H1 (cell line): ENCODE measurements around the gene GNAL. TPM values are rescaled to one million over a fixed set of nuclear protein-coding genes. Genes with fewer than 3 reads are reported as not detected.

Experiments used
- CTCF ChIA-PET: fragments of 300-600 bp; sonication (Branson Sonifier 250); formaldehyde crosslinking; loops from one replicate; lab custom pipeline; 2021; ENCODE audit not compliant: partially characterized antibody; lab: Charles Lee
- POLR2A ChIA-PET: fragments of 300-600 bp; sonication (Branson Sonifier 250); formaldehyde crosslinking; loops from one replicate; lab custom pipeline; 2021; ENCODE audit warnings: inconsistent platforms; ENCODE audit not compliant: partially characterized antibody; lab: Charles Lee
- DNase-seq, 2 experiments: peaks; one replicate each; pipeline versions ENCODE4 v3.0.0 to v3.0.0-alpha.2; 2010 to 2022; ENCODE audit warnings: low spot score in 2 of 2, low read depth in 1 of 2, mixed read lengths in 1 of 2
- FAIRE-seq: peaks from 2 replicates; lab custom pipeline; 2011; peaks lifted over from hg19 to GRCh38; lab: Jason Lieb, UNC
- H2AFZ ChIP-seq: 2 replicates; pipeline ENCODE4 v1.8.1; 2012; ENCODE audit warnings: low read length, inconsistent platforms
- H2AK5ac ChIP-seq: 2 replicates; pipeline ENCODE4 v1.6.1; 2013; ENCODE audit warnings: low read depth, low read length
- H2BK120ac ChIP-seq: replicated peaks from 2 replicates; pipeline ENCODE3; 2013; ENCODE audit warnings: low read depth, low read length, inconsistent platforms
- H2BK12ac ChIP-seq: 2 replicates; pipeline ENCODE4 v1.6.1; 2013; ENCODE audit warnings: low read depth, low read length
- H2BK15ac ChIP-seq: 2 replicates; pipeline ENCODE4 v1.6.1; 2013; ENCODE audit warnings: low read length
- H2BK20ac ChIP-seq: 2 replicates; pipeline ENCODE4 v1.6.1; 2013; ENCODE audit warnings: low read length
- H2BK5ac ChIP-seq: 2 replicates; pipeline ENCODE4 v1.6.1; 2013; ENCODE audit warnings: low read depth, low read length
- H3K14ac ChIP-seq: 2 replicates; pipeline ENCODE4 v1.6.1; 2013; ENCODE audit warnings: inconsistent platforms; ENCODE audit not compliant: insufficient read length
- H3K18ac ChIP-seq: 2 replicates; pipeline ENCODE4 v1.6.1; 2013; ENCODE audit warnings: low read length; ENCODE audit errors: extremely low read depth
- H3K23ac ChIP-seq: 2 replicates; pipeline ENCODE4 v1.6.1; 2013; ENCODE audit warnings: inconsistent platforms; ENCODE audit not compliant: insufficient read length
- H3K23me2 ChIP-seq: 2 replicates; pipeline ENCODE4 v1.6.1; 2013; ENCODE audit warnings: low read depth, low read length
- H3K27ac ChIP-seq: 2 replicates; pipeline ENCODE4 v1.6.1; 2011; ENCODE audit warnings: low read depth, low read length, inconsistent platforms
- H3K27me3 ChIP-seq, 4 experiments: replicated peaks in 1 of 4; 1 replicate in 1 of 4; 2 replicates in 3 of 4; pipeline versions ENCODE4 v1.6.1 to v1.8.1; 2011 to 2013; ENCODE audit warnings: low read length in 3 of 4, mild to moderate bottlenecking in 3 of 4, inconsistent platforms in 2 of 4, mixed read lengths in 2 of 4, moderate library complexity in 1 of 4; ENCODE audit not compliant: control insufficient read depth in 3 of 4, insufficient read depth in 3 of 4; ENCODE audit errors: extremely low read depth in 1 of 4
- H3K36me3 ChIP-seq, 4 experiments: 2 replicates each; pipeline versions ENCODE4 v1.6.1 to v1.8.1; 2011 to 2013; ENCODE audit warnings: mild to moderate bottlenecking in 4 of 4, low read length in 3 of 4, moderate library complexity in 2 of 4, control low read depth in 1 of 4, inconsistent platforms in 1 of 4; ENCODE audit not compliant: insufficient read depth in 4 of 4, control insufficient read depth in 2 of 4
- H3K4ac ChIP-seq: replicated peaks from 2 replicates; pipeline ENCODE3; 2013; ENCODE audit warnings: low read length, low read depth, mixed read lengths, inconsistent platforms; ENCODE audit not compliant: insufficient read length
- H3K4me1 ChIP-seq, 4 experiments: replicated peaks in 1 of 4; 1 replicate in 1 of 4; 2 replicates in 3 of 4; pipeline versions ENCODE4 v1.6.1 to v1.8.1; 2011 to 2013; ENCODE audit warnings: low read length in 3 of 4, inconsistent platforms in 2 of 4, mixed read lengths in 1 of 4; ENCODE audit not compliant: insufficient read depth in 4 of 4, control insufficient read depth in 3 of 4
- H3K4me2 ChIP-seq, 2 experiments: 2 replicates each; pipeline versions ENCODE4 v1.6.1 to v1.8.1; 2011 to 2013; ENCODE audit warnings: low read depth in 2 of 2, low read length in 2 of 2, control low read depth in 1 of 2, inconsistent platforms in 1 of 2, mild to moderate bottlenecking in 1 of 2; ENCODE audit not compliant: insufficient read depth in 1 of 2
- H3K4me3 ChIP-seq, 4 experiments: fragments of 200-600, 300-600 bp in 1 of 4; sonication (generic), shearing (Covaris generic), sonication (Bioruptor Twin) in 1 of 4; 2 replicates each; pipeline versions ENCODE4 v1.5.1 to v1.8.1; 2011 to 2016; ENCODE audit warnings: low read length in 4 of 4, low read depth in 3 of 4, control low read depth in 2 of 4, inconsistent platforms in 2 of 4, mild to moderate bottlenecking in 2 of 4, mixed read lengths in 1 of 4, moderate library complexity in 1 of 4; ENCODE audit not compliant: insufficient read depth in 2 of 4; ENCODE audit errors: extremely low read depth in 1 of 4
- H3K56ac ChIP-seq: replicated peaks from 2 replicates; pipeline ENCODE3; 2013; ENCODE audit warnings: low read depth, mild to moderate bottlenecking, mixed read lengths, low read length, inconsistent platforms; ENCODE audit not compliant: insufficient read length
- H3K79me1 ChIP-seq: 2 replicates; pipeline ENCODE4 v1.6.1; 2013; ENCODE audit warnings: low read depth, low read length, control low read depth
- H3K79me2 ChIP-seq, 2 experiments: 2 replicates each; pipeline versions ENCODE4 v1.6.1 to v1.8.1; 2012 to 2013; ENCODE audit warnings: low read length in 2 of 2, mild to moderate bottlenecking in 2 of 2, inconsistent platforms in 1 of 2; ENCODE audit not compliant: insufficient read depth in 2 of 2, control insufficient read depth in 1 of 2
- H3K9ac ChIP-seq, 4 experiments: replicated peaks in 1 of 4; 1 replicate in 1 of 4; 2 replicates in 3 of 4; pipeline versions ENCODE4 v1.6.1 to v1.8.1; 2011 to 2013; ENCODE audit warnings: low read depth in 3 of 4, low read length in 3 of 4, control low read depth in 2 of 4, mild to moderate bottlenecking in 2 of 4, moderate library complexity in 2 of 4, inconsistent platforms in 1 of 4; ENCODE audit errors: extremely low read depth in 1 of 4
- H3K9me3 ChIP-seq, 2 experiments: 2 replicates each; pipeline versions ENCODE4 v1.6.1 to v1.8.1; 2012 to 2013; ENCODE audit warnings: mild to moderate bottlenecking in 2 of 2, moderate library complexity in 2 of 2, control low read depth in 1 of 2, inconsistent platforms in 1 of 2, low read depth in 1 of 2, low read length in 1 of 2, mixed read lengths in 1 of 2; ENCODE audit not compliant: insufficient read depth in 2 of 2
- H4K20me1 ChIP-seq, 2 experiments: replicated peaks in 1 of 2; 2 replicates each; pipeline versions ENCODE3 to v1.8.1; 2011 to 2013; ENCODE audit warnings: inconsistent platforms in 2 of 2, low read length in 2 of 2, mild to moderate bottlenecking in 1 of 2; ENCODE audit not compliant: insufficient read depth in 2 of 2, control insufficient read depth in 1 of 2
- H4K5ac ChIP-seq: 2 replicates; pipeline ENCODE4 v1.6.1; 2013; ENCODE audit warnings: low read length, low read depth, mixed read lengths, inconsistent platforms; ENCODE audit not compliant: insufficient read length
- H4K8ac ChIP-seq: 2 replicates; pipeline ENCODE4 v1.8.0; 2013; ENCODE audit warnings: mild to moderate bottlenecking, moderate library complexity, low read length, inconsistent platforms; ENCODE audit not compliant: insufficient read depth; ENCODE audit errors: extremely low read depth
- H4K91ac ChIP-seq: replicated peaks from 2 replicates; pipeline ENCODE3; 2013; ENCODE audit warnings: low read length, mixed read lengths, inconsistent platforms; ENCODE audit not compliant: insufficient read length
- EGR1 ChIP-seq: IDR thresholded peaks from 2 replicates; pipeline ENCODE4 v1.6.1; 2011; ENCODE audit warnings: low read depth, low read length, borderline replicate concordance
- TAF7 ChIP-seq: optimal IDR thresholded peaks from 2 replicates; pipeline ENCODE3; 2011; ENCODE audit warnings: low read depth, mild to moderate bottlenecking, inconsistent platforms, low read length, moderate library complexity, borderline replicate concordance
- WGBS, 2 experiments: shearing (Covaris generic) in 1 of 2; methylation state at CpG; one replicate each; pipeline versions ENCODE4 v1.1.6 to v1.1.7; 2013 to 2015; ENCODE audit warnings: low lambda C conversion rate in 2 of 2, mixed read lengths in 2 of 2, inconsistent platforms in 1 of 2, low coverage in 1 of 2, missing lambda C conversion rate in 1 of 2; ENCODE audit not compliant: insufficient replicate concordance in 2 of 2, insufficient coverage in 1 of 2, insufficient read length in 1 of 2; ENCODE audit errors: extremely low coverage in 1 of 2, missing lambda C conversion rate in 1 of 2; 5-methylcytosine and 5-hydroxymethylcytosine counted together
- polyA plus RNA-seq, 7 experiments: library from polyadenylated mRNA; depleted of rRNA in 3 of 7; stranded (reverse) in 5 of 7; unstranded in 2 of 7; fragments of >200 nt in 5 of 7; fragments of 200-250 nt in 2 of 7; gene quantifications; 1 replicate in 5 of 7; 2 replicates in 1 of 7; 4 replicates in 1 of 7; pipeline versions ENCODE4 v1.2.1 to v1.2.3, GENCODE V29; 2011 to 2013; ENCODE audit warnings: missing spikeins in 2 of 7, mixed read lengths in 2 of 7
- total RNA-seq: library from RNA; stranded (reverse); fragmentation: NEBNext Ultra II Directional; extraction: Animal tissue kit (Norgen Biotek cat#: 25700); gene quantifications from 2 replicates; pipeline ENCODE4 v1.2.1, GENCODE V29; 2021
- TF ChIP-seq, protein P1 (sequence below): IDR thresholded peaks from 2 replicates; pipeline ENCODE4 v1.6.1; 2012; ENCODE audit warnings: inconsistent platforms

Gene GNAL
- total and polyA plus RNA-seq, 2 of the 8 experiments (the other 6 are each of a cell fraction or from before 2014, with no cell fraction given) = 13.2 to 18.3 TPM

DNA sequence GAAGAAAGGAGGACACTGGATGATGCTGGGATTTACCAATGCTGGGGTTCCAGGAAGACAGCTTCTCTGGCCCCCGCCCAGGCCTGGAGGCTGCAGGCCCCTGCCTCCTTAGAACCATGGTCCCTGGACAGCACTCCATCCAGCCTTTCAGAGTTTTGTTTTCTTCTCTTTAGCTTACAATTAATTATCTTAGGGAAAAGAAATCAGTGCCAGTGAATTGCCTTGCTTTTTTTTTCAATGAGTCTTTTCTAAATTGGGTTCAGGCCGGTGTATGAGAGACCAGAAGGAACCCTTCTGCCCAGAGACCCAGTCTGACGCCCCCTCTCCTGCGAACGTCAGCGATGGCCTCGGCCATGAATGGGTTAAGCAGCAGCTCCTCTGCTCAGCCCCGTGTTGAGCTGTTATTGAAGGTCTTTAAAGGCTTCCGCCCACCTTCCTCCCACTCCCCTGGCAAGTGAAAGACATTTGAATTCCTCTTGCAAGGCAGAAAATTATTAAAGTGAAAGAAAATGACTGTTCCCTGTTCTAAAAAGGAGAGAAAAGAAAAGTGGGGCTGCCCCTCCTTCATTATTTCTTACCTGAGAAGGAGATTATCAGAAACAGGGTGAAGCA lies 96.5 kb downstream of the GNAL start:
- Histone ChIP-seq H3K4ac (no peak overlapping the region), H3K27me3 (no peaks in the 10 kb centered on the region), H2BK20ac (peak overlapping the region; percentile 38; the same call in 1 of the 2 replicates), H3K23me2 (no peaks in the 10 kb centered on the region), H3K23ac (no peak overlapping the region), H3K4me1 (peaks cover 5 to 29% (median 19%) of the 10 kb centered on the region in 4 experiments), H3K4me3 (peak overlapping the region in 2 of 4 experiments; percentile 8 to 42; a peak in 4 of 8 replicates), H3K9me3 (no peaks in the 10 kb centered on the region), H2AK5ac (no peak overlapping the region), H3K56ac (no peak overlapping the region), H2BK12ac (no peak overlapping the region), H4K8ac (no peak overlapping the region), H3K18ac (peak overlapping the region; percentile 3; the same call in 1 of the 2 replicates), H4K20me1 (no peaks in the 10 kb centered on the region), H2BK120ac (peak overlapping the region; percentile 84), H3K79me1 (no peaks in the 10 kb centered on the region), H3K9ac (no peak overlapping the region), H4K91ac (peak overlapping the region; percentile 34), H4K5ac (peak overlapping the region; percentile 82), H3K4me2 (peak overlapping the region; percentile 49 to 53), H3K14ac (no peak overlapping the region), H3K36me3 (no peaks in the 10 kb centered on the region), H2AFZ (0 out of 2 replicates have a peak overlapping the region, but pooled peaks have one; percentile 12), H2BK15ac (no peak overlapping the region), H3K27ac (no peak overlapping the region; the same call in 1 of the 2 replicates), H2BK5ac (no peak overlapping the region), H3K79me2 (no peaks in the 10 kb centered on the region)
- DNase-seq (no peak), FAIRE-seq (no peak)
- 14% methylated on average over 9 of the region's 9 CpGs; no CpG with 5 or more reads in 1 of the 2 experiments for WGBS, 2 experiments
- ChIA-PET POLR2A (interaction anchor here (0.7 to 1.3 kb wide), 2 partner anchors 53 to 1163 kb away, joined by 3 read pairs; partner anchors contain the start of gene SEH1L), CTCF (interaction anchor here (0.5 to 1.0 kb wide), 7 partner anchors 25 to 592 kb away, joined by 3 to 5 read pairs (median 3); no protein-coding TSS in a partner anchor)
- peak; percentile 83 for TF ChIP-seq EGR1
- TF ChIP-seq, protein P1, sequence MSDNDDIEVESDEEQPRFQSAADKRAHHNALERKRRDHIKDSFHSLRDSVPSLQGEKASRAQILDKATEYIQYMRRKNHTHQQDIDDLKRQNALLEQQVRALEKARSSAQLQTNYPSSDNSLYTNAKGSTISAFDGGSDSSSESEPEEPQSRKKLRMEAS = 0 out of 2 replicates have a peak, but pooled peaks have one; percentile 17
- TF ChIP-seq TAF7 = no peak
